K562 (cell line): ENCODE results near the gene C1RL. TPM values are rescaled to one million over a fixed set of nuclear protein-coding genes. Genes with fewer than 3 reads are reported as not detected.

Experiments
- ATAC-seq: fragments of 200-7000 bp; cut with Tn5 transposase; 3 replicates; pipeline ENCODE4 v1.9.1; 2020; ENCODE audit warnings: moderate library complexity
- BruUV-seq: library from RNA; stranded (reverse); fragments of 400-500 nt; replicated peaks from 2 replicates; lab custom pipeline; 2021; lab: Mats Ljungman, UMichigan
- CTCF ChIA-PET: fragments of 300-600 bp; formaldehyde crosslinking; extraction: SDS; loops from one replicate; lab custom pipeline; 2021; ENCODE audit warnings: low intra/inter-chr PET ratio; lab: Yijun Ruan, JAX
- POLR2A ChIA-PET: fragments of 300-600, 350-650 bp; sonication (Branson Sonifier 250); formaldehyde crosslinking; extraction: SDS; loops from one replicate; lab custom pipeline; 2021; ENCODE audit warnings: antibody characterized with exemption, inconsistent platforms; lab: Yijun Ruan, JAX
- DNase-seq, 4 experiments: peaks; one replicate each; pipeline versions ENCODE4 v3.0.0 to v3.0.0-alpha.2; 2011 to 2018; ENCODE audit warnings: low spot score in 3 of 4, mixed read lengths in 3 of 4; ENCODE audit errors: extremely low read depth in 1 of 4
- FAIRE-seq: peaks from 2 replicates; lab custom pipeline; 2011; peaks lifted over from hg19 to GRCh38; lab: Jason Lieb, UNC
- H2AFZ ChIP-seq: 2 replicates; pipeline ENCODE4 v1.6.0; 2011; ENCODE audit warnings: low read depth, low read length, control low read depth, inconsistent platforms
- H3K27ac ChIP-seq: fragments of 200-600 bp; 3 replicates; pipeline ENCODE4 v1.8.0; 2011; ENCODE audit warnings: low read depth, mild to moderate bottlenecking, control low read depth, inconsistent platforms, low read length, moderate library complexity, mixed read lengths; ENCODE audit errors: extremely low read depth
- H3K27me3 ChIP-seq, 2 experiments: fragments of 300-600 bp in 1 of 2; 2 replicates in 1 of 2; 3 replicates in 1 of 2; pipeline versions ENCODE4 v1.6.0 to v1.8.0; 2011; ENCODE audit warnings: inconsistent platforms in 2 of 2, low read length in 2 of 2, mild to moderate bottlenecking in 1 of 2, mixed read lengths in 1 of 2, moderate library complexity in 1 of 2; ENCODE audit not compliant: control insufficient read depth in 2 of 2, insufficient read depth in 2 of 2
- H3K36me3 ChIP-seq: fragments of 300-600 bp; 3 replicates; pipeline ENCODE4 v1.8.0; 2011; ENCODE audit warnings: mild to moderate bottlenecking, low read length, inconsistent platforms; ENCODE audit not compliant: control insufficient read depth, insufficient read depth
- H3K4me1 ChIP-seq, 2 experiments: fragments of 200-600 bp in 1 of 2; replicated peaks in 1 of 2; 2 replicates in 1 of 2; 3 replicates in 1 of 2; pipeline versions ENCODE4 v1.5.1 to v1.8.0; 2011; ENCODE audit warnings: inconsistent platforms in 2 of 2, low read length in 2 of 2, mild to moderate bottlenecking in 1 of 2, mixed read lengths in 1 of 2, moderate library complexity in 1 of 2; ENCODE audit not compliant: control insufficient read depth in 2 of 2, insufficient read depth in 2 of 2
- H3K4me2 ChIP-seq: 2 replicates; pipeline ENCODE4 v1.6.1; 2011; ENCODE audit warnings: low read length, control low read depth, inconsistent platforms, mixed read lengths; ENCODE audit not compliant: insufficient read depth
- H3K4me3 ChIP-seq: fragments of 200-600 bp; sonication (generic), shearing (Covaris generic); 2 replicates; pipeline ENCODE4 v1.5.1; 2016; ENCODE audit warnings: control low read depth, inconsistent platforms
- H3K79me2 ChIP-seq: fragments of 200-600 bp; 3 replicates; pipeline ENCODE4 v1.8.0; 2011; ENCODE audit warnings: low read length, inconsistent platforms; ENCODE audit not compliant: control insufficient read depth, insufficient read depth
- H3K9ac ChIP-seq, 2 experiments: 2 replicates each; pipeline versions ENCODE4 v1.6.0 to v1.6.1; 2011; ENCODE audit warnings: low read depth in 2 of 2, low read length in 2 of 2, control low read depth in 1 of 2, inconsistent platforms in 1 of 2, mild to moderate bottlenecking in 1 of 2, mixed read lengths in 1 of 2; ENCODE audit not compliant: insufficient read depth in 1 of 2
- H3K9me1 ChIP-seq: one replicate; pipeline ENCODE4 v1.6.0; 2011; ENCODE audit warnings: inconsistent platforms, mild to moderate bottlenecking, low read length, moderate library complexity; ENCODE audit not compliant: control insufficient read depth, insufficient read depth
- H3K9me3 ChIP-seq: replicated peaks from 2 replicates; pipeline ENCODE4 v1.5.1; 2011; ENCODE audit warnings: low read depth, low read length, inconsistent platforms; ENCODE audit not compliant: control insufficient read depth, insufficient read depth
- H4K20me1 ChIP-seq: replicated peaks from 2 replicates; pipeline ENCODE4 v1.6.1; 2011; ENCODE audit warnings: low read length, inconsistent platforms, mixed read lengths; ENCODE audit not compliant: control insufficient read depth, insufficient read depth
- NRF1 ChIP-seq, 2 experiments: fragments of 450-650 bp; IDR thresholded peaks in 1 of 2; conservative IDR thresholded peaks in 1 of 2; 2 replicates each; pipeline ENCODE4 v1.6.1; 2014; ENCODE audit warnings: mild to moderate bottlenecking in 2 of 2
- RBM22 ChIP-seq: fragments of 200-400 bp; formaldehyde crosslinking; IDR thresholded peaks from 2 replicates; pipeline ENCODE4 v1.6.1; 2018; ENCODE audit warnings: low read length, low read depth; ENCODE audit not compliant: poor library complexity, severe bottlenecking
- SMARCE1 ChIP-seq: fragments of 450-650 bp; IDR thresholded peaks from 2 replicates; pipeline ENCODE4 v1.7.1; 2016; ENCODE audit warnings: mild to moderate bottlenecking
- WGBS: fragments of 100-300 bp; shearing (Covaris generic); methylation state at CpG from one replicate; pipeline ENCODE4 v1.1.6; 2016; ENCODE audit warnings: low coverage, mixed read lengths; ENCODE audit not compliant: insufficient coverage; ENCODE audit errors: missing lambda C conversion rate; 5-methylcytosine and 5-hydroxymethylcytosine counted together
- in situ Hi-C: fragments of 300-500 bp; cut with MboI; formaldehyde crosslinking; loops from 4 replicates; pipeline ENCODE4 v1.15.0; 2018; ENCODE audit warnings: inconsistent platforms, mixed read lengths
- intact Hi-C: fragments of 100-400 bp; cut with micrococcal nuclease; formaldehyde crosslinking; loops from 2 replicates; pipeline ENCODE4 v1.14.2; 2022
- polyA plus RNA-seq, 8 experiments: library from polyadenylated mRNA; depleted of rRNA in 4 of 8; stranded (reverse) in 5 of 8; unstranded in 3 of 8; fragments of >200 nt; fragmentation: Nextera tagmentation in 2 of 8; fragmentation: Illumina TruSeq in 1 of 8; extraction: Ambion mirVana in 2 of 8; extraction: Trizol in 1 of 8; gene quantifications; 2 replicates each; pipeline versions ENCODE4 v1.2.1 to v1.2.3, GENCODE V29; 2011 to 2014; ENCODE audit warnings: inconsistent platforms in 1 of 8, missing spikeins in 1 of 8
- total RNA-seq, 7 experiments: library from RNA; depleted of rRNA in 6 of 7; stranded (reverse); fragments of >200 nt in 6 of 7; fragmentation: Illumina TruSeq in 2 of 7; extraction: Trizol in 2 of 7; gene quantifications; 2 replicates each; pipeline versions ENCODE4 v1.2.1 to v1.2.3, GENCODE V29; 2011 to 2021; ENCODE audit warnings: low replicate concordance in 1 of 7
- TF ChIP-seq, protein P1 (sequence below): fragments of 450-650 bp; IDR thresholded peaks from 2 replicates; pipeline ENCODE4 v1.6.1; 2016; ENCODE audit warnings: low read depth, mild to moderate bottlenecking, moderate library complexity

C1RL gene
- total and polyA plus RNA-seq, 9 of the 15 experiments (the other 6 are each of a cell fraction or from before 2014, with no cell fraction given), result 1.4 to 10.7 (median 8.0) TPM

- Histone ChIP-seq H3K9ac (no peak overlapping the region), H3K27ac (no peak overlapping the region), H3K9me1 (no peaks in the 10 kb centered on the region), H3K27me3 (no peaks in the 10 kb centered on the region), H3K36me3 (no peaks in the 10 kb centered on the region), H3K79me2 (no peaks in the 10 kb centered on the region), H2AFZ (0 out of 2 replicates have a peak overlapping the region, but pooled peaks have one; percentile 12), H3K9me3 (no peaks in the 10 kb centered on the region), H3K4me3 (no peak overlapping the region), H3K4me1 (peaks cover 11 to 18% of the 10 kb centered on the region in 2 experiments; a peak in 3 of 5 replicates), H4K20me1 (no peaks in the 10 kb centered on the region), H3K4me2 (no peak overlapping the region; the same call in 1 of the 2 replicates)
- ChIA-PET CTCF (no interaction called here), POLR2A (interaction anchor here (0.6 to 1.2 kb wide), 5 partner anchors 8 to 64 kb away, joined by 3 to 4 read pairs (median 3); no protein-coding TSS in a partner anchor)
- DNase-seq (no peak), ATAC-seq (peak; percentile 25; the same call in 2 of the 3 replicates), FAIRE-seq (no peak)
- no peak for TF ChIP-seq RBM22
- no peak for TF ChIP-seq SMARCE1
- TF ChIP-seq, protein P1, sequence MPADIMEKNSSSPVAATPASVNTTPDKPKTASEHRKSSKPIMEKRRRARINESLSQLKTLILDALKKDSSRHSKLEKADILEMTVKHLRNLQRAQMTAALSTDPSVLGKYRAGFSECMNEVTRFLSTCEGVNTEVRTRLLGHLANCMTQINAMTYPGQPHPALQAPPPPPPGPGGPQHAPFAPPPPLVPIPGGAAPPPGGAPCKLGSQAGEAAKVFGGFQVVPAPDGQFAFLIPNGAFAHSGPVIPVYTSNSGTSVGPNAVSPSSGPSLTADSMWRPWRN, result peak; percentile 2; the same call in 1 of the 2 replicates
- TF ChIP-seq NRF1 (conservative IDR thresholded peaks at IDR 0.05 in 1 of 2, IDR thresholded peaks at IDR 0.05 in 1 of 2), result 0 out of 4 replicates have a peak, but pooled peaks of 1 of the 2 experiments have one; percentile 5
- 59% methylated on average over 9 of the region's 9 CpGs for WGBS
- in situ Hi-C loops, result no loop called here
- intact Hi-C loops, result no loop called here
- BruUV-seq, result no TSS peak
Observed at GRCh38 chr12:7058850-7059395, 50.1 kb downstream of the C1RL start.
